ENCODE measurements around the gene NKAIN1. TPM values are rescaled to one million over a fixed set of nuclear protein-coding genes. Genes with fewer than 3 reads are reported as not detected.

The NKAIN1 gene
- polyA plus RNA-seq, 1 experiment = 0.05 TPM

DNA sequence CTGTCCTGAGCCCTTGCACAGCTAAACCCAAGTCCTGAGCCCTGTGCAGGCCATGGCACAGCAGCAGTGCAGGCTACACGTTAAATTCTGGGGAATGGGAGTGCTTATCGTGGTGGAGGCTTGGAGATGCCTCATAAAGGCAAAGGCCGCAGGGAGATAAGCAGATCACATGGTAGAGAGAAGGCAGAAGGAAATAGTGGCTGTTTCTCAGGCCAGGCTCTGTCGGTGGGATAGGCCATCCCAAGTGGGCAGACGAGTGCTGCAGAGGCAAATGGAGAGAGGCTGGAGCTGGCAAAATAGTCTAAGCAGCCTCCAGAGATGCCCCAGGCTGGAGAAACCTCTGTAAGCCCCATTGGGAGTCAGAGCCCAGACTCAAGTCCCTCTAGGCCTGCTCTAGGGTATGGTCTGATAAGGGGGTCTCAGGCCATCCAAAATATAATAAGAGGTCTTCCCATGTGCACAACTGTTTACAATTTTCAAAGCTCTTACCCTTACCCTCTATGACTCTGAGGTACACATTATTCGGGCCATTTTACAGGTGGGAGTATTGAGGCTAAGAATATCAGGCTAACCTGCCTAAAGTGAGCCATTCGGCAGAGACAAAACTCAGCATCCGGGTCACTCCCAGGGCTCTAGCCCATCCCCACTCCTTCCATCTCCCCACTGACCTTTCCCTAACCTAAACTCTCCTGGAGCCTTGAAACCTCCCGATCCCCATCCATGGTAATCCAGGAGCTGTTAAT is 79.6 kb downstream of the NKAIN1 start:
- no peaks in the 10 kb centered on the region for H3K9me3 ChIP-seq (ENCODE audit: control insufficient read depth, insufficient read depth, low read length)
- H3K4me3 ChIP-seq (ENCODE audit: low read depth, low read length) = no peak overlapping the region
- no peak overlapping the region for H3K27ac ChIP-seq (ENCODE audit: low read depth, low read length)
- no peak for DNase-seq (ENCODE audit: low read depth, low spot score)
- ChIA-PET CTCF (interaction anchor here (0.8 to 1.3 kb wide), 2 partner anchors 21 to 24 kb away, joined by 3 read pairs; no protein-coding TSS in a partner anchor), POLR2A (interaction anchor here (0.6 kb wide), 1 partner anchor 449 kb away, joined by 3 read pairs; no protein-coding TSS in a partner anchor)
- TF ChIP-seq, protein P1, sequence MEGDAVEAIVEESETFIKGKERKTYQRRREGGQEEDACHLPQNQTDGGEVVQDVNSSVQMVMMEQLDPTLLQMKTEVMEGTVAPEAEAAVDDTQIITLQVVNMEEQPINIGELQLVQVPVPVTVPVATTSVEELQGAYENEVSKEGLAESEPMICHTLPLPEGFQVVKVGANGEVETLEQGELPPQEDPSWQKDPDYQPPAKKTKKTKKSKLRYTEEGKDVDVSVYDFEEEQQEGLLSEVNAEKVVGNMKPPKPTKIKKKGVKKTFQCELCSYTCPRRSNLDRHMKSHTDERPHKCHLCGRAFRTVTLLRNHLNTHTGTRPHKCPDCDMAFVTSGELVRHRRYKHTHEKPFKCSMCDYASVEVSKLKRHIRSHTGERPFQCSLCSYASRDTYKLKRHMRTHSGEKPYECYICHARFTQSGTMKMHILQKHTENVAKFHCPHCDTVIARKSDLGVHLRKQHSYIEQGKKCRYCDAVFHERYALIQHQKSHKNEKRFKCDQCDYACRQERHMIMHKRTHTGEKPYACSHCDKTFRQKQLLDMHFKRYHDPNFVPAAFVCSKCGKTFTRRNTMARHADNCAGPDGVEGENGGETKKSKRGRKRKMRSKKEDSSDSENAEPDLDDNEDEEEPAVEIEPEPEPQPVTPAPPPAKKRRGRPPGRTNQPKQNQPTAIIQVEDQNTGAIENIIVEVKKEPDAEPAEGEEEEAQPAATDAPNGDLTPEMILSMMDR (IDR thresholded peaks at IDR 0.05; ENCODE audit: low read depth, low read length) = no peak
- H3K27me3 ChIP-seq (ENCODE audit: control insufficient read depth, insufficient read depth, low read length) = peaks cover 2% of the 10 kb centered on the region

DNA sequence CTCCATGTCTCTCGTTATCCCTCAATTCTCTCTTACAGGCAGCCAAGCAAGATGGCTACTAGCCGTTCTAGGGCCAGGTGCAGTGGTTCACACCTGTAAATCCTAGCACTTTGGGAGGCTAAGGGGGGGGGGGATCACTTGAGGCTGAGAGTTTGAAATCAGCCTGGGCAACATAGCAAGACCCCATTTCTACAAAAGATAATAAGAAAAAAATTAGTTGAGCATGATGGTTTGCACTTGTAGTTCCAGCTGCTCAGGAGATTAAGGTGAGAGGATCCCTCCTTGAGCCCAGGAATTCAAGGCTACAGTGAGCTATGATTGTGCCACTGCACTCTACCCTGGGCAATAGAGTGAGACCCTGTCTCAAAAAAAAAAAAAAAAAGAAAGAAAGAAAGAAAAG is 80.4 kb downstream of the NKAIN1 start:
- no peak for DNase-seq (ENCODE audit: low read depth, low spot score)
- Histone ChIP-seq H3K27me3 (ENCODE audit: control insufficient read depth, insufficient read depth, low read length) (peaks cover 2% of the 10 kb centered on the region), H3K27ac (ENCODE audit: low read depth, low read length) (no peak overlapping the region), H3K9me3 (ENCODE audit: control insufficient read depth, insufficient read depth, low read length) (no peaks in the 10 kb centered on the region), H3K4me3 (ENCODE audit: low read depth, low read length) (no peak overlapping the region)
- TF ChIP-seq, protein P1 (IDR thresholded peaks at IDR 0.05; ENCODE audit: low read depth, low read length) = no peak
- POLR2A ChIA-PET = no interaction called here
- CTCF ChIA-PET = interaction anchor here (0.8 to 1.3 kb wide), 2 partner anchors 22 to 25 kb away, joined by 3 read pairs; no protein-coding TSS in a partner anchor

DNA sequence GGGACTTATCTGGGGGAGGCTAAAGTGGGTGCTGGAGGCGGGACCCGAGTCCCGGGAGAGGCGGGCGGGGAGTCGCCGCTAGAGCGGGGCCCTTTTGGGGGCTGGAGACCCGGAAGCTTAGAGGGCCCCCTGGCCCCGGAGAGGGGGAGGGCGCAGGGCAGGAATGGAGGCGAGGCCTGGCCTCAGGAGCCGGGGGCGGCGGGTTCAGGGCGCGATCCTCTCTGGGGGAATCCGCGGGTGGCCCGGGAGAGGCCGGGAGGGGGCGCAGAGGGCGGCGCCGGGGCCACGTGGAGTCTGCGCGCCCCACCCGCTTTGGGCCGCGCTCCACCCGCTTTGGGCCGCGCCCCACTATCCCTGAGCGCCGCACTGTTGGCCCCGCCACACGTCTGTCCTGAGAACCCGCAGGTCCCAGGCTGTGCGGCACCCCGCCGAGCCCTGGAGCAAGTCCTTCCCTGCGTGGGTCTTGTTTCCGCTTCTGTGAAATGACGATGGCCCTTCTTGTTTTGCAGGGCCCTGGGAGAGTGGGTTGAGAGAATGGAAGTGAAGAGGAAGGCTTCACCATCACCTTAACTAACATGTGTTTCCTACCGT is 84.4 kb downstream of the NKAIN1 start:
- no peaks in the 10 kb centered on the region for H3K27me3 ChIP-seq (ENCODE audit: control insufficient read depth, insufficient read depth, low read length)
- peak overlapping the region; percentile 65 for H3K27ac ChIP-seq (ENCODE audit: low read depth, low read length)

DNA sequence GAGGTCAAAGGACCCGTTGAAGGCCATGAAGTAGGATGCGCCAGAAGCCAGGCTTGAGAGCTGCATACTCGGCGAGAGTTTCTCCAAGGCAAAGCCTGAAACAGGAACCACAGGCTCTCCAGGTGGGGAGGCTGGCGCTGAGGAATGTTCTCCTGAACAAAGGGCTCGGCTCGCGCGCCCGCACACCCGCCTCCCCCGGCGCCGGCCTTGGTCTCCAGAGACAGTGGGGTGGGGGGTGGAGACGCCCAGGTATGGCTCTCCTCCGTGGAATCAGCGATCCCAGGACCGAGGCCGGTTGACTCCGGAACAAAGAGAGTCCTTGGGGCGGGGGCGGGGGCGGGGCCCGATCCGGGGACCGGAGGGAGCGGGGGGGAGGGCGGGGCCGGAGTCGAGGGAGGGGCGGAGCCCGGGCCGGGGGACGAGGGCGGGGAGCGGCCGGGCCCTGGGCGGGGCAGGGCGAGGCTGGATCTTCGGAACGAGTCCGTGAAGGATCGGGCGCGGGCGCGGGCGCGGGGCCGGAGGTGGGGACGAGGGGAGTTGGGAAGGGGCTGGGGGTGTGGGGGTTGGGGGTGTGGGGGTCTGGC is 85.0 kb downstream of the NKAIN1 start:
- TF ChIP-seq, protein P1 (IDR thresholded peaks at IDR 0.05; ENCODE audit: low read depth, low read length) = no peak
- POLR2A ChIA-PET = interaction anchor here (0.5 kb wide), 1 partner anchor 125 kb away, joined by 7 read pairs; no protein-coding TSS in a partner anchor
- CTCF ChIA-PET = interaction anchor here (0.6 kb wide), 1 partner anchor 26 kb away, joined by 3 read pairs; no protein-coding TSS in a partner anchor

More for the DNA sequence above, 84.4 kb downstream of the NKAIN1 start:
- ChIA-PET POLR2A (no interaction called here), CTCF (interaction anchor here (0.6 kb wide), 1 partner anchor 26 kb away, joined by 3 read pairs; no protein-coding TSS in a partner anchor)
- Histone ChIP-seq H3K9me3 (ENCODE audit: control insufficient read depth, insufficient read depth, low read length) (peaks cover 3% of the 10 kb centered on the region; the same call in 1 of the 2 replicates), H3K4me3 (ENCODE audit: low read depth, low read length) (peak overlapping the region; percentile 69)
- DNase-seq (ENCODE audit: low read depth, low spot score) = no peak
- TF ChIP-seq, protein P1 (IDR thresholded peaks at IDR 0.05; ENCODE audit: low read depth, low read length) = peak; percentile 20; the same call in 1 of the 2 replicates

More for the DNA sequence above, 85.0 kb downstream of the NKAIN1 start:
- no peaks in the 10 kb centered on the region for H3K27me3 ChIP-seq (ENCODE audit: control insufficient read depth, insufficient read depth, low read length)
- H3K27ac ChIP-seq (ENCODE audit: low read depth, low read length) = peak overlapping the region; percentile 89
- H3K9me3 ChIP-seq (ENCODE audit: control insufficient read depth, insufficient read depth, low read length) = peaks cover 3% of the 10 kb centered on the region; the same call in 1 of the 2 replicates
- H3K4me3 ChIP-seq (ENCODE audit: low read depth, low read length) = peak overlapping the region; percentile 69
- DNase-seq (ENCODE audit: low read depth, low spot score) = no peak

Measured in AG04450 (cell line).